ENCODE measurements around the gene KCNK4. TPM values are rescaled to one million over a fixed set of nuclear protein-coding genes. Genes with fewer than 3 reads are reported as not detected.

KCNK4 gene
- total and polyA plus RNA-seq, 2 experiments from 2014 or later: 0.13 TPM; not detected in 1

DNA sequence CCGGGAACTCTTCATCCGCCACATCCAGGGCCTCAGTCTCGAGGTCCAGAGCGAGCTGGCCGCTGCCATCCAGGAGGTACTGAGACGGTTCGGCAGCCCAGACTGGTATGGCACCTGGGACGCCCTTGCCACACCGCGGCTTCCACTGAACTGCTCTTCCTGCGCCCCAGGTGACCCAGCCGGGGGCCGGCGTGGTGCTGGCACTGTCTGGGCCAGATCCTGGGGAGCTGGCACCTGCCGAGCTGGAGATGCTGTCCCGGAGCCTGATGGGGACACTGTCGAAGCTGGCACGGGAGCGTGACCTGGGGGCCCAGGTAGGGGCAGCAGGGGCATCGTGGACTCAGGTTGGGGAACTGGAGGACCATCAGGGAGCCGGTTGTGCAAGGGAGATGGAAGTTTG, 50.3 kb downstream of the KCNK4 start:
- Histone ChIP-seq H2AFZ (no peak overlapping the region), H4K20me1 (ENCODE audit: insufficient read depth) (no peaks in the 10 kb centered on the region), H3K9me2 (ENCODE audit: insufficient read depth) (no peaks in the 10 kb centered on the region), H3K9ac (no peak overlapping the region), H3K4me1 (ENCODE audit: insufficient read depth) (no peaks in the 10 kb centered on the region), H3K79me2 (ENCODE audit: insufficient read depth) (no peaks in the 10 kb centered on the region), H3K27me3 (replicated peaks; ENCODE audit: insufficient read depth) (no peaks in the 10 kb centered on the region), H3K9me3 (ENCODE audit: low read depth) (no peaks in the 10 kb centered on the region), H3K36me3 (ENCODE audit: low read depth) (no peaks in the 10 kb centered on the region), H3K4me3 (no peak overlapping the region), H3F3A (ENCODE audit: insufficient read depth) (no peaks in the 10 kb centered on the region), H3K27ac (no peak overlapping the region), H3K4me2 (ENCODE audit: unreplicated experiment) (no peak overlapping the region)
- WGBS, 2 experiments (ENCODE audit: low coverage in 1 of 2, low lambda C conversion rate in 2 of 2, missing lambda C conversion rate in 2 of 2): 83 to 88% methylated on average over 19 to 21 of the region's 21 CpGs
- in situ Hi-C loops (cut with MboI): no loop called here
- TF ChIP-seq EZH2 (IDR thresholded peaks at IDR 0.05; ENCODE audit: insufficient read depth, poor library complexity, severe bottlenecking) (no peak), EZH2phosphoT487 (IDR thresholded peaks at IDR 0.05; ENCODE audit: insufficient read depth, low read depth) (no peak)
- DNase-seq: no peak

DNA sequence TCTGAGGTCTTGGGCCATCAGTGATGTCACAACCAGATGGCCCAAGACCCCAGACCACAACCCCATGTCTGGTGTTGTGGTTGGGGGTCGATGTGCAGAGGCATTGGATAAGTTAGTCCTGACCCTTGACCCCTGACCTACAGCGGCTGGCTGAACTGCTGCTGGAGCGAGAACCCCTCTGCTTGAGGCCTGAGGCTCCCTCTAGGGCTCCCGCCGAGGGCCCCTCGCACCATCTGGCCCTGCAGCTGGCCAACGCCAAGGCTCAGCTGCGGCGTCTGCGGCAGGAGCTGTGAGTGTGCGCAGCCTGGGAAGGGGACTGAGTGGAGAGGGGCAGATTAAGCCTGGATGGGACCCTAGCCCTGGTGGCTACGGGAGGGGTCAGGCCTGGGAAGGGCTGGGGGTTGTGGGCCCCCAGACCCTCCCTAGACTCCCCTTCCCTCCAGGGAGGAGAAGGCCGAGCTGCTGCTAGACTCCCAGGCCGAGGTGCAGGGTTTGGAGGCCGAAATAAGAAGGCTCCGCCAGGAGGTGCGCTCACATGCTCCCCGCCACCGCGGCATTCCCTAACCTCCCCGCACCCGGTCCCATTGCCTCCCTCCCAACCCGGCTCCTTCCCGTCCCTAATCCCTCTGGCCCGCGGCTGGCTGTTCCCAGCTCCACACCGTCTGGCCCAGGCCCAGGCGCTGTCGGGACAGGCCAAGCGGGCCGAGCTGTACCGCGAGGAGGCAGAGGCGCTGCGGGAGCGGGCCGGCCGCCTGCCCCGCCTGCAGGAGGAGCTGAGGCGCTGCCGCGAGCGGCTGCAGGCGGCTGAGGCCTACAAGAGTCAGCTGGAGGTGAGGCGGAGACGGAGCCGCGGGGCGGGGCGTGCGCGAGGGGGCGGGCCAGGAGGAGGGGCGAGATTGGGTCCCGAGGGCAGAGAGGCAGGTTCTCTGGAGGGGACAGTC, 51.0 kb downstream of the KCNK4 start:
- Histone ChIP-seq H3K27me3 (replicated peaks; ENCODE audit: insufficient read depth) (no peaks in the 10 kb centered on the region), H3K4me3 (peak overlapping the region; percentile 64), H3K9ac (peak overlapping the region; percentile 84), H3K79me2 (ENCODE audit: insufficient read depth) (no peaks in the 10 kb centered on the region), H3F3A (ENCODE audit: insufficient read depth) (no peaks in the 10 kb centered on the region), H3K9me2 (ENCODE audit: insufficient read depth) (no peaks in the 10 kb centered on the region), H3K4me2 (ENCODE audit: unreplicated experiment) (peak overlapping the region; percentile 67), H3K9me3 (ENCODE audit: low read depth) (no peaks in the 10 kb centered on the region), H3K4me1 (ENCODE audit: insufficient read depth) (no peaks in the 10 kb centered on the region), H3K36me3 (ENCODE audit: low read depth) (no peaks in the 10 kb centered on the region), H3K27ac (peak overlapping the region; percentile 25; the same call in 1 of the 2 replicates), H4K20me1 (ENCODE audit: insufficient read depth) (no peaks in the 10 kb centered on the region), H2AFZ (peak overlapping the region; percentile 87)
- TF ChIP-seq EZH2 (IDR thresholded peaks at IDR 0.05; ENCODE audit: insufficient read depth, poor library complexity, severe bottlenecking): no peak
- no peak for TF ChIP-seq EZH2phosphoT487 (IDR thresholded peaks at IDR 0.05; ENCODE audit: insufficient read depth, low read depth)
- DNase-seq: peak; percentile 96
- 19 to 32% methylated on average over 30 to 55 of the region's 55 CpGs for WGBS, 2 experiments (ENCODE audit: low coverage in 1 of 2, low lambda C conversion rate in 2 of 2, missing lambda C conversion rate in 2 of 2)
- in situ Hi-C loops (cut with MboI): no loop called here

DNA sequence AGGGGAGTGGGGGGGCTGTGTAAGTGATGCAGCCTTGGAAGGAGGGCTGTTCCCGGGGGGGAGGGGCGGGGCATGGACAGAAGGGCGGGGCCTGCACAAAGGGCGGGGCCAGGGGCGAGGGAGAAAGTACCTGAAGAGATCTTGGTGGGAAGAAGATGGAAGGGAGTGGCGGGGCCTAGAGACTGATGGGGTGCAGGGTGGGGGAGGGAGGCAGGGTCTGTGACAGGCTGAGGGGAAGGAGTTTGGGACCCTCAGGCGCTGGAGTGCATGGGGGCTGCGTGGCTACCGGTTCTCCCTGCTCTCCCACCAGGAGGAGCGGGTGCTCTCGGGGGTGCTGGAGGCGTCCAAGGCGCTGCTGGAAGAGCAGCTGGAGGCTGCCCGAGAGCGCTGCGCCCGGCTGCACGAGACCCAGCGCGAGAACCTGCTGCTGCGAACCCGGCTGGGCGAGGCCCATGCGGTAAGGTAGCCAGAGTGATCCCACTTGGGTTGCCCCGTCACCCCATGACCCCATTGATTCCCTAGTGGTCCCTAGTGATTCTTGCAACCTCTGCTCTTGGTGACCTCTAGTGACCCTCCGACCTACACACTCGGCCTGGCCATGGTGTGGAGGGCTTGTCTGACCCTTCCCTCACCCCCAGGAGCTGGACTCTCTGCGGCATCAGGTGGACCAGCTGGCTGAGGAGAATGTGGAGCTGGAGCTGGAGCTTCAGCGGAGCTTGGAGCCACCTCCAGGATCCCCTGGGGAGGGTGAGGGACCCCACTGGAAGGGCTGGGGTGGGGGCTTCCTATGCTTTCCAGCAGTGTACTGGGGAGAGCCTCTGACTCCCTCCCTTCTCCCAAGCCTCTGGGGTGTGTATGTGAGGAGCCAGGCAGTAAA, 52.0 kb downstream of the KCNK4 start:
- Histone ChIP-seq H3K36me3 (ENCODE audit: low read depth) (no peaks in the 10 kb centered on the region), H3K79me2 (ENCODE audit: insufficient read depth) (no peaks in the 10 kb centered on the region), H2AFZ (peak overlapping the region; percentile 87), H3K9ac (no peak overlapping the region), H3K9me2 (ENCODE audit: insufficient read depth) (no peaks in the 10 kb centered on the region), H3K9me3 (ENCODE audit: low read depth) (no peaks in the 10 kb centered on the region), H3F3A (ENCODE audit: insufficient read depth) (no peaks in the 10 kb centered on the region), H3K4me1 (ENCODE audit: insufficient read depth) (no peaks in the 10 kb centered on the region), H3K4me3 (peak overlapping the region; percentile 64; the same call in 1 of the 2 replicates), H3K4me2 (ENCODE audit: unreplicated experiment) (no peak overlapping the region), H3K27me3 (replicated peaks; ENCODE audit: insufficient read depth) (no peaks in the 10 kb centered on the region), H3K27ac (no peak overlapping the region), H4K20me1 (ENCODE audit: insufficient read depth) (no peaks in the 10 kb centered on the region)
- WGBS, 2 experiments (ENCODE audit: low coverage in 1 of 2, low lambda C conversion rate in 2 of 2, missing lambda C conversion rate in 2 of 2): 63 to 90% methylated on average over 14 to 29 of the region's 29 CpGs
- DNase-seq: no peak
- in situ Hi-C loops (cut with MboI): no loop called here
- TF ChIP-seq EZH2phosphoT487 (IDR thresholded peaks at IDR 0.05; ENCODE audit: insufficient read depth, low read depth) (no peak), EZH2 (IDR thresholded peaks at IDR 0.05; ENCODE audit: insufficient read depth, poor library complexity, severe bottlenecking) (no peak)

DNA sequence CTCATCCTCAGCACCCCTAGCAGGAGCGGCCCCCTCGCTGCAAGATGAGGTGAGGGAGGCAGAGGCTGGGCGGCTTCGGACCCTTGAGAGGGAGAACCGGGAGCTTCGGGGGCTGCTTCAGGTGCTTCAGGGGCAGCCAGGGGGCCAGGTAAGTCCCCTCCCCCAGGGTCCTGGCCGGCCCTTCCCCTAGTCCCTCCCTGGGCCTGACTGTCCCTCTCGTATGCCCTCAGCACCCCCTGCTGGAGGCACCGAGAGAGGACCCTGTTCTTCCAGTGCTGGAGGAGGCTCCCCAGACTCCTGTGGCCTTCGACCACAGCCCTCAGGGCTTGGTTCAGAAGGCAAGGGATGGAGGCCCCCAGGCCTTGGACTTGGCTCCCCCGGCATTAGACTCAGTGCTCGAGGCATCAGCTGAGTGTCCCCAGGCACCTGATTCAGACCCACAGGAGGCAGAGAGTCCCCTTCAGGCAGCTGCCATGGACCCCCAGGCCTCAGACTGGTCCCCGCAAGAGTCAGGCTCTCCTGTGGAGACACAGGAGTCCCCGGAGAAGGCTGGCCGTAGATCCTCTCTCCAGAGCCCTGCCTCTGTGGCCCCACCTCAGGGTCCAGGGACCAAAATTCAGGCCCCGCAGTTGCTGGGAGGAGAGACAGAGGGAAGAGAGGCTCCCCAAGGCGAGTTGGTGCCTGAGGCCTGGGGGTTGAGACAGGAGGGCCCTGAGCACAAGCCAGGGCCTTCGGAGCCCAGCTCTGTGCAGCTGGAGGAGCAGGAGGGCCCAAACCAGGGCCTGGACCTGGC, 52.9 kb downstream of the KCNK4 start:
- in situ Hi-C loops (cut with MboI): no loop called here
- H3K9ac ChIP-seq: no peak overlapping the region
- H3K9me3 ChIP-seq (ENCODE audit: low read depth): no peaks in the 10 kb centered on the region
- H2AFZ ChIP-seq: no peak overlapping the region
- H3K9me2 ChIP-seq (ENCODE audit: insufficient read depth): no peaks in the 10 kb centered on the region
- H3K27me3 ChIP-seq (replicated peaks; ENCODE audit: insufficient read depth): no peaks in the 10 kb centered on the region
- H3K27ac ChIP-seq: no peak overlapping the region
- peak; percentile 28 for DNase-seq
- no peak for TF ChIP-seq EZH2 (IDR thresholded peaks at IDR 0.05; ENCODE audit: insufficient read depth, poor library complexity, severe bottlenecking)
- no peak for TF ChIP-seq EZH2phosphoT487 (IDR thresholded peaks at IDR 0.05; ENCODE audit: insufficient read depth, low read depth)
- no peak overlapping the region for H3K4me3 ChIP-seq
- no peaks in the 10 kb centered on the region for H3K36me3 ChIP-seq (ENCODE audit: low read depth)
- H3F3A ChIP-seq (ENCODE audit: insufficient read depth): no peaks in the 10 kb centered on the region
- H3K79me2 ChIP-seq (ENCODE audit: insufficient read depth): no peaks in the 10 kb centered on the region
- no peaks in the 10 kb centered on the region for H4K20me1 ChIP-seq (ENCODE audit: insufficient read depth)
- H3K4me1 ChIP-seq (ENCODE audit: insufficient read depth): no peaks in the 10 kb centered on the region
- WGBS, 2 experiments (ENCODE audit: low coverage in 1 of 2, low lambda C conversion rate in 2 of 2, missing lambda C conversion rate in 2 of 2): 71 to 76% methylated on average over 18 of the region's 18 CpGs
- H3K4me2 ChIP-seq (ENCODE audit: unreplicated experiment): no peak overlapping the region
